ENCODE measurements around the gene MEIS1.

MEIS1 gene

DNA sequence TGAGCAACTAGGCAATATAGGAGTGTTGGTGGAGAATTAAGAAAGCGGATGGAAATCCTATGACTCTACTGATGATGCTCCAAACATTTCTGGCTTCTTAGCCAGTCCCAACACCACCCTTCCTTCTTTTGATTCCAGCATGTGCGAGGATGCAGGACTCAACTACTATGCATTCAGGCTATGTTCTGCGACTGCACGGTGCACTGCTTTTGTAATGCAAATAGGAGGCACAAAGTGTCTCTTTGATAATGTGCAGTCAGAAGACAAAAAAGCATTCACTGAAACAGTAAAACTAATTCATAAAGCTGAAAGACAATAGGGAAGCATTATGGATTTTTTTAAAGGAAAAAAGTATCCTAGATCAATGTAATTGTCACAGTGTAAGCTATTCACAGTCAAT lies 106.7 kb downstream of the MEIS1 start:
- DNase-seq, result no peak

DNA sequence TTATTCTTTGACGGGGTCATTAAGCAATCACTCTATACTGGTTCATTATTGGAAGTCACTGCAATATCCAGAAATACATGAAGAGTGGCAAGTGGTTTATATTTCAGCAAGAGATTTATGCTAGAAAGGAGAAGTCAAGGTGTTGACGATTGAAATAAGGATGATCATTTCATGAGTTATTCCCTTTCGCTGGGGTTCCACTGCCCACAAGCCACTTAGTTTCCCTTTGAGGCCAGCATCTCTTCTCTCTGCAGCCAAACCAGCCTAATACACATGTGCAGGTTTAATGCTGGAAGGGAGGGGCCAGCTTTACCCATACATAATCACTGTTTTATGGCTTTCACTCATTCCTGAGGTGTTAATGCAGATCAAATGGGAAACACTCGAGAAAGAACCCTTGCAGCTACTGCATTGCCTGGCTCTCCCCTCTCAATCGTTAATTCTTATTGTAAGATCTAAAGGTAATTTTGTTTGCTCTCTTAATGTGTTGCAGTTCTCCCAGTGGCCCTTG lies 108.4 kb downstream of the MEIS1 start:
- DNase-seq, result no peak

DNA sequence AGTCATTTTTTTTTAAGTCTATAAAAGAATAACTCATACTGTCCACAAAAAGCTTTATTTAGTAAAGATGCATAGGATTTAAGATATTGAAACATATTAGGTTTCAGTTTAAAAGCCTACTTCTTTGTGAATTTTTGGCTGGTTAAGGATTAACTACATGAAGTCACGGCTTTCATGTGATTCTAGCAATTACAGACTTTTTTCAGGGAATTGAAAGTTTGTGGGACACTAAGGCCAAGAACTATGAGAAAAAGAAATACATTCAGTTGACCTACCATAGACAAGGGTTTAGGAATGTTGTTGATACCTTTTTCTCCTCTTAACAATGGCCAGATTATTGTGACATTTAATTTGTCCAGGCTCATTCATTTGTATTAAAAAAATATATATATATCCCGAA lies 109.3 kb downstream of the MEIS1 start:
- DNase-seq, result no peak

DNA sequence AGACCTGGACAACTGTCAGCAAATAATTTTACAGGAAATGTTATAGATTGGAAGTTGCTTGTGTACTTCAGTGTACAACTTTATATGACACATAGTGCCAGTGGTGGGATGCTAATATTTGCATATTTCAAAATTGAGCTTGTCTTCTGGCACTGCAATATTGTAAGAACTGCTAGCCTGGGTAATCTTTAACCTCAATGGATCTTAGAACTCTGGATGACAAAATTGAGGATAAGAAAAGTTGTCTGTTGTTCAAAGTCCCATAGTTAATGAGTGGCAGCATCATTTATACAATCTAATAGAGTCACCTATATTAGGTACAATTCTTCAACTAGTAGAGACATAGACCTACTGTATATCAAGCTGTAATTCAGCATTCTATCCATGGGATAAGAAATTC lies 110.3 kb downstream of the MEIS1 start:
- no peak for DNase-seq

DNA sequence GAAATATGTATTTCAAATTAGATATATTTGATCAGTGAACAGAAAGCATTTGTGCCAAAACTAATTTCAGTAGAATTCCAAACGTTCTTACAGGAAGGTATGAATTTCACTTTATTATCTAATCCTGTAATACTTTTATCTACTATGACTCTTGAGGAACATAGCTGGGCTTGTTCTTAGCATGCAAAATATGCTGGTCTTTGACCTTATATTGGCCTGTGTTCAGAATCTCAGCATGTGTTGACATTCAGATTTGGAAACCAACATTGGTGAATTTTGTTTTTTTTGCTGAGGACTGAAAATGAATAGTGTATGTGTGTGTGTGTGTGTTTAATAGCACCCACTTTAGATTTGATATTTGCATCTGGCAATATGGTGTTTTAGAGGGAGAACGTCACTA lies 112.2 kb downstream of the MEIS1 start:
- DNase-seq, result no peak

DNA sequence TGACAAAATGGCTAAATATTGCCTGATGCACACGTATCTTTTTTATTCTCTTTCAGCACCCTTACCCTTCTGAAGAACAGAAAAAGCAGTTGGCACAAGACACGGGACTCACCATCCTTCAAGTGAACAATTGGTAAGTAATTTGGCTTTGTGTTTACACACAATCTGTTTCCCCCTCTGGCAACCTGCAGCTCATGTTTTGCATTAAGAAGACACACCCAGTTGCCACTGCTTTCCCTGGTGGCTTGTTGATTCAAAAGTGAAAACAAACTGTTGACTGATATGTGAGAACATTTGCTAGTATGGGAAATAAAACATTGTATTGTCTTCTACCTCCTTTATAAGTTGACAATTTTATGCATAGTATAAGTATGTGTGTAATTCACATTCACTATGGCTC lies 113.0 kb downstream of the MEIS1 start:
- no peak for DNase-seq

DNA sequence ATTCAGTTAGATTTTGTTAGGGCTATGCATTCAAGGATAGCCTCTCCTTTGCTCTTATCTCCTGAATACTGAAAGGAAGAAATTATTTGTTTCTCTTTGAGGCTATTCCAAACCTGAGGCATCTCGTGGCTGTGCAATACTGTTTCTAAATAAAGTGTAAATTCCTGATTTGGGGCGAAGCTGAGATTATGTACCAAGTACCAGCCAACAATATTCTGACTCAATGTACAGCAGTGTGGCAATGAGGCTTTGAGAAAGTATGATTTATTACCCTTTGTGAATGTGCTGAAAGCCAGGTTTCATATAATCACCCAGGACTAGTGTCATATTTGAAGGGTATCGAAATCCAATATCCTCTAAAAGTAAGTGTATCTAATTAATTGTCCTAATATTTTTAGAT lies 113.5 kb downstream of the MEIS1 start:
- no peak for DNase-seq

DNA sequence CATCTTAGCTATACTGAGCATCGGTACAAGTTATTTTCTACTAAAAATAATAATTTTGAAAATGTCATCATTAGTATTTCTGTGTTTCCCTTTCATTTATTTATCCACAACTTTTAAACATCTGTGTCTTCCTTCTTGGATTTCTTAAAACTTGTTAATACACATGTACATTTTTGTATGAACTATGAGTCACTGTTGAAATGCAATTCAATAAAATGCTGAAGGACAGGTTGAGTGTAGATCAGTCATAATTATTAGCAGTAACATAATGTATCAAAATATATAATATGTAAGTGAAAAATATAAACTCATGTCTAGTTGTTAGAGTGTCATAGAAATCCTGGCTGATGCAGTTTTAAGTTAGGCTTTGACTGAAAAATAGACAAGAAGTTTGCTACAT lies 115.9 kb downstream of the MEIS1 start:
- DNase-seq, result no peak

DNA sequence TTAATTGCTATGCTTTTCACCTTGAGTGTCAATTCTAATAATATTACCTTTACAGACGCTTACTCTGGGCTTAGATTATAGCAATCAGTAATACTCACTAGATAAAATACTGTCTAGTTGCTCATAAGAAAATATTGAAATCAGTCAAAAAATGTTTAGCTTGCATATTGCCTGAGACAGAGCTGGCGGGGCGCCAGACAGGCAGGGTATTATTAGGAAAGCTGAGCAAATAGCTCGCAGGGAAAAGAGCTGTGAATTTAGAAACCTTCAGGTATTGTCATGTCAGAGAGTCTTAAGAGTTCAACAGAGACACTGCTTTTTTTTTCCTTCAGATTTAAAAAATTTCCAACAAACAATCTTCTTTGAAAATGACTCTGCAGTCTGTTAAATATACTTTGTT lies 118.4 kb downstream of the MEIS1 start:
- no peak for DNase-seq

DNA sequence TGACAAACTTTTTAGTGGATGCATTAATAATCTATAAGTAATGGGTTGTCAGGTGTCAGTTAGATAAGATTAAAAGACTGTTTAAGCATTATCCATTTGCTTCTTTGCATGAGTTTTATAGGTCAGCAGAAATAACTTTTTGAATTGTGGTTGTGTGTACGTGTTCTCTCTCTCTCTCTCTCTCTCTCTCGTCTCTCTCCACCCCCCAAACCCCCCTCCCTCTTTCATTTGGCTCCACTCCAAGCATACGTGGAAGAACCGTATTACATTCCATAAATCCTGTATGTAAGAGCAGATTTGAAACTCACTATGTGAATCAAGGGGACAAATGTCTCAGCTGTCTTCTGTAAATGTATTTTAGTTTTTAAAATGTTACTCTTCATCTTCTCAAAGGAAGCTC lies 120.2 kb downstream of the MEIS1 start:
- no peak for DNase-seq

DNA sequence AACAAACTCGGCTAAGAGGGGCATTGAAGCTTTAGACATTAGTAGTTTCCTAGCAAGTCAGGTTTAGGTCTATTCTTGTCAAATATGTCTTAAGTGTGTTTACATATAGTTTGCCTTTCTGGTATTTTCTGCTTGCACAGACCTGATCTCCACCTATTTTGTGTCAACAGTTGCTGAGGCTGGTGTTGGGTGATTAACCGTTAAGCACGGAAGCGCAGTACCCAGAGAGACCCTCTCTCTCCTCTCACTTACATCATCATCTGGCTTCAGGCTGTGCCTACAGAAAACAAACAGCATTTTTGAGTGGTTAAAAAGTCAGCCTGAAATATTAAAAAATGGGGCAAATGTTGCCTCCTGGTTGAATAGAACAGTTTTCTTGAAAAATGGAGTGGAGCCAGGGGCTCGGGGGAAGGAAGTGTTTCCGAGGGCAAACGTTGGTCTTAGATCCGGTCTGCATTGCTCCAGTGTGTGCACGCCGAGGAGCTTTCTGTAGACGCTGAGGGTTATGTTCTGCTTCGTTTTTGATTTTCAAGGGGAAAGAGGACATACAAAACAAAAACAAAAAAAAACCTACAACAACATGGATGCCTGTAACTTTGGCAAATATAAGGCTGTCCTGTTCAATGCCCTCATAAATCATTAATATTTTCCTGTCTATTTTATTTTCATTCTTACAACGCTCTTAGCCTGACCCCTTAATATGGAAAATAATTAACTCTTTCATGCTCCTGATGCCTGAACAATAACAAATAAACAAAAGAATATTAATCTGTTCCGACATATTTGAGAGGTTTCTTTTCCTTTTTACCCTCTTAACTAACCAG lies 120.8 kb downstream of the MEIS1 start:
- DNase-seq, result no peak

DNA sequence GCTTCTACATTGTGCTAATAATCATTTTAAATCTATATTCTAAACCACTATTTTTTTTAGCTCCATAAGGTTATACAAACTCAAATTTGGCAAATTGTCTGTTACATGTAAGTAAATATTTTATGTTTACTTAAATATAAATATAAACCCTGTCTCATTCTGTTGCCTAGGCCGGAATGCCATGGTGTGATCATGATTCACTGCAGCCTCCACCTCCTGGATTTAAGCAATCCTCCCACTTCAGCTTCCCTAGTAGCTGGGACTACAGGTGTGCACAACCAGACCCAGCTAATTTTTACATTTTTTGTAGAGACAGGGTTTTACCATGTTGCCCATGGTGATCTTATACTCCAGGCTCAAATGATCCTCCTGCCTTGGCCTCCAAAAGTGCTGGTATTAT lies 124.7 kb downstream of the MEIS1 start:
- no peak for DNase-seq

DNA sequence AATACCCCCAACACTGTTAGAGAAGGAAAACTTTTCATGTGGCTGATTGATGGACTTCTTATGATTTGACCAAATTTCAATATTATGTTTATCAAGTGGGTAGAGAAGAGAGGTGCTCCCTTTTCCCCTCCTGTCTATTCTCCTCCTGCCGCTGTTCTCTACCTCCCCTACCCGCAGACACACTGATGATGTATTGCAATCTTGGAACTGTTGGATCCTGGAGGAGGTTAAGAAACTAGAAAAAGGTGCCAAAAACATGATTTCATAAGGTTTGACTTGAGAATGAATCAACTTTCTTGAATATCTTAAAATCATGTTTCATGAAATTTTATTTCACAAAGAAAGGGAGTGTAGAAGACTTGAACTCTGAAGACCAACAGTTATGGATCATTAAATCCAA lies 125.8 kb downstream of the MEIS1 start:
- no peak for DNase-seq

DNA sequence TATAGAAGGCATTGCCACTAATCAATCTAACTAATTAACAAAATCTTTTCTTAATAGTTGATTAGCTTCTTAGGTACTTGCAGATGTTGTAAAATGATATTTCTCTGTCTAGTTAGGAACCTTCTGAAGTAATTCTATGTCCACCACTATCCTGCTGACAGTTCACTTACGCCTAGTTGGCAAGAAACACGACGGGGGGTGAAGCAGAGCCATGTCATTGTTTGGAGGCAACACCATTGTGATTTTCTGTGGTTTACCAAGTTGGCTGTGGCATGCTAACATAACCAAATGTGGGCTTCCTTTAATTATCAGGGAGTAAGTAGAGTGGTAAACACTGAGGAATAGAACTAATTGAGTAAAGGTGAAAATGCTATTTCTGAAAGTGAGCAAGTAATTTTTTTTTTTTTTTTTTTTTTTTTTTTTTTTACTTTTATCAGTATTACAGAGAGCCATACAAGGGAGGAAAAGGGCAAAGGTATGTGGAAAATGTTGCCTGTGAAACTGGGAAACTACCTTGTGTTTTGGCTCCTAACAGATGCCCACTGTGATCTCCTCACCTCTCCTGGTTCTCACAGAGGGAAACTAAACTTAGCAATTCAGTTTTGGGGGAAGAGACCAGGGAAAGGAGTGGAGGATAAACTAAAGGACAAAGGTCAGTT lies 126.8 kb downstream of the MEIS1 start:
- no peak for DNase-seq

DNA sequence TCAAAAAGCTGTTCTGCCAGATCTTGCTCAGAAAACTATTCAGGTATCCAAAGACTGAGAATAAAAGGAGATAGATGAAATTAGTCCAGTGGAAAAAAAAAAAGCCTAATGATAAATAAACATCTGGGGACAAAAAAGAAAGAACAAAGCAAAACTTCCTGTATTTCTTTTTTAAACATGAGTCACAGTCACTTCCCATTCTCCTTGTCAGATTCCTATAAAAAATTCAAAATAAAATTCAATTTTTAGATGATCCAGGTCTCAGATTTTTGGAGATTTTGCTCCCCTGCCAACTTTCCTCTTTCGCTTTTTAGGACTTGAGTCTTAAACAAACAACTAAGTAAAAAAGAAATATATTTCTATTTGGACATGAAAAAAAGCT lies 127.4 kb downstream of the MEIS1 start:
- DNase-seq, result no peak

DNA sequence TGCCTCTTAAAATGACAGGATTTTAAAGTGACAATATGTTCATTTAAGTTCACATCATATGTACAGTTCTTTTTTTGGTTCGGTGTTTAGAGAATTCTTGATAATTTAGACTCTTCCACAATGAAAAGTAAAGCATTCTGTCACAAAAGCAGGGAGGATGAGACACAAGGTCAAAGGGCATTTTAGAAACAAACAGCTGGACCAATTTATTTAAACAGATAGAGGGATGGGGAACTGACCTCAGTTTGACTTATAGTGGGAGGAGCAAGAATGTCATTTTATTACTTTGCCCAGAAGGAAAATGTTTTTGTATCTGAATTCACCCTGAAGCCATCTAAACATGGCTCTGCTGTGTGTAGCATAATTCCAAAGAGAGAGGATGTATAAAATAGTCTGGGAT lies 128.5 kb downstream of the MEIS1 start:
- DNase-seq, result no peak

DNA sequence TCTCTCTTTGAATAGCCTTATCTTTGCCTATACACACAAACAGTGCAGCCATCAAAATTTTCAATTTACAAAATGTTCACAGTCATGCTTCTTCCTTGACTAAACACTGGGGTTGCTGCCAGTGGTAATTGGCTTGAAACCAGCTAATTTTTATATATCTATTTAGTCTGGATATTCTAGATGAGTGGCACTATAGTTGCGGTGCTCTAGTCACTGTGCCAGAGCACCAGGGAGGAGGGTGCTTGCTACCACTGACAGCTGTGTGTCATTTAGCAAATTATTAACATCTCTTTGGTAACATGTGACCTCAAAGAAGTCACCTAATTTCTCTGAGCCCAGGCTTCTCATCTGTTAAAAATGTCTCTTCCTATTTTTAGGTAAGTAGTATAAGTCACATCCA lies 130.4 kb downstream of the MEIS1 start:
- DNase-seq, result no peak

DNA sequence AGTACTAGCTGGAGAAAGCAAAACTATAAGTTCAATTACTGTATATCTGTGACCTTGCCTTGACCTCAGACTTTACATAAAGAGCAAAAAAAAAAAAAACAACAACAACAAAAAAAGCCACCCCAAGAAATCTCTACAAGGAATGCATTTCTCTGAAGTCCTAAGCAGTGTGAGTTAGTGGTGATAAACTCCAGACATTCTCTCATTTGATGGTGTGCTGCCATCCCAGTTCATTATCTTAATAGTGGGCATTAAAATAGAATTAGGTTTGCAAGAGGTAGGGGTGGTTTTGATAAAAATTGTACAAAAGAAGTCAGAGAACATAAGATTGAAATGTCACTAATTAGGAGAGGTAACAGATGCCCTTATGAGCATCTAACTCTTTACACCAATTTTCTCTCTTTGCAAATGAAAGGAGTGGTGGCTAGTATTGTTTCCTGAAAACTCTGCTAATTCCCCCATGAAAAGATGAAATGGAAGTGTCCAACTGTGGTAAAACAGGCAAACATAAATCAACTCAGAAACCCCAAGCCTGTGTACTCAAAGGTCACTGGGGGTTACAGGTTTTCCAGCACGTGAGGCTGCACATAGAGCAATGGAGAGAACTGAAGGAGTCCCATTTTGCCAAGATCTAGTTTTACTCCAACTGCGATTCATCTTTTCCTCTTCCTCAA lies 131.9 kb downstream of the MEIS1 start:
- DNase-seq, result no peak

DNA sequence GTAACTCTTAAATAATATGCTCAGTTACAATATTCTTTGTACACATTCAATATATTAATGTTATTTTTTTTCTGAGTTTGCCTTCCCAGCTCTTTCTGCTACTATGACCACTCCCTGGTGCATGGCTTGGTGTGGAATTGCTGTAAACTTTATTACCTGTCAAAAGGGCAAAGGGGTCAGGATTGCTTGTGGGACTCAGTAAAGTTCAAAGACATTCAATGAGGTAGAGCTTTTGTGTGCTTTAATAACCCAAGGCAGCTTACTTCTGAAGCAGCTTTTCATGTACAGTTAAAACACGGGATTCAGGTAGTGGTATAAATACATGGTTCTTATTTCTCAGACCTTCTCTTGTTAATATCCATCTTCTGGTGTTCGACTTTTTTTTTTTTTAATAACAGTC lies 132.8 kb downstream of the MEIS1 start:
- no peak for DNase-seq

DNA sequence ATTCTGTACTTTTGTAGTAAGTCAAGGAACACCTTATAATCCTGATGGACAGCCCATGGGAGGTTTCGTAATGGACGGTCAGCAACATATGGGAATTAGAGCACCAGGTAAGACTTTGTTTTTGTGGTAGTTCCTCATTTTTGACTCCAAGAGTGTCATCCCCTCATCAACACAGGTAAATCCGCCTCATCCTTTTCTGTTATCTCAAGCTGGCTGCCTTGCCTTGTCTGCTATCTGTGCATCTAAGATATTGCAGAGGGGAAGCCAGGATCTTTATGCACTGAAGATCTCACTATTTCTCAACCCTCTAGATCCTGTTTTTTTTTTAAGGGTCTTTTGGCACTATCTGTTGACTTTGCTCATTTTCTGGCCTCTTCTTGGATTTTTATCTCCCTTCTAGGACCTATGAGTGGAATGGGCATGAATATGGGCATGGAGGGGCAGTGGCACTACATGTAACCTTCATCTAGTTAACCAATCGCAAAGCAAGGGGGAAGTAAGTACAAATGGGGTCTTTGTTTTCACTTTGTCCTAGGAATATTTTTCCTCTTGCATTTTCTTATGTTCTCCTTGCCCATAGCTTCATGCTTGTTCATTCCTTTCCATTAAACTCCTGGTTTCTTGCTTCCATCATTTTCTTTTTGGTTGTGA lies 133.8 kb downstream of the MEIS1 start:
- no peak for DNase-seq

DNA sequence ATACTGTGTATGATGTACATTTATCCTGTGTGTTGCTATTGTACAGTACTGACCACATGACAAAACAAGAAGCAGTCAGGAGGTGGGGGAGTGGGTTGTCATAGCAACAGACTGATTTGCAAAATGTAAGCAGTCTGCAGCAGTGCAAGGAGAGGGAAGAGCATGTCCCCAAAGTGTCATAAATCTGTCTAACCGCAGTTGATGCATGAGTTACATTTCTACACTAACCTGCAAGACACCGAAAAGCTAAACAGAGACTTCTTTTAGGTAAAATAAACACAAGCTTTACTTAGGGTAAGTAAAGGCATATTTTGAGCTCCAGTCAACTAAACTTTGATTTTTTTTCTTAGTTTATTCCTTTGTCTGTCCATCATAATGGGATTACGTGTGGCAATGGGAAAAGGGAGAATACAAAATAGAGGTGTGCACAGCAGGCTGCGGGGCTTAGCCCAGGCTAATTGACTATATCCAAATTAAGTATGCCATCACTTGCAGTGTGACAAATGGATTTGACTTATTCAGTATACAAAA lies 134.5 kb downstream of the MEIS1 start:
- DNase-seq, result no peak

DNA sequence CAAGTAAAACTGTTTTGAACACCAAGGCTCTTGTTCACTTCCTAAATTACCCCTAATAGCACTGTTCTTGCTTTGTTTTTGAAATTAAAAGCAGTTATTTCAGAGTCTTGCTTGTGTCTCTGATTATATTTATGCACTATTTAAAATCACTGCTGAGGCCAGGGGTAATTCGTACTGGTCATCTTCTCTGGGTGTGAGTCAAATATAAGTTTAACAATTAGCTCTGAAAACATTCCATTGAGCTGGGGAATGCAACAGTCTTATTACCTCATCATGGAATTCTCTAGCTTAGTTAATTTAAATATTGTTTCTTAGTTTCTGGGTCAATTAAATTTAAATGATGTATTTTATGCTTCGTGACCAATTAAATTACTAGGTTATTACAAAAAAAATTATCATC lies 135.0 kb downstream of the MEIS1 start:
- DNase-seq, result no peak

DNA sequence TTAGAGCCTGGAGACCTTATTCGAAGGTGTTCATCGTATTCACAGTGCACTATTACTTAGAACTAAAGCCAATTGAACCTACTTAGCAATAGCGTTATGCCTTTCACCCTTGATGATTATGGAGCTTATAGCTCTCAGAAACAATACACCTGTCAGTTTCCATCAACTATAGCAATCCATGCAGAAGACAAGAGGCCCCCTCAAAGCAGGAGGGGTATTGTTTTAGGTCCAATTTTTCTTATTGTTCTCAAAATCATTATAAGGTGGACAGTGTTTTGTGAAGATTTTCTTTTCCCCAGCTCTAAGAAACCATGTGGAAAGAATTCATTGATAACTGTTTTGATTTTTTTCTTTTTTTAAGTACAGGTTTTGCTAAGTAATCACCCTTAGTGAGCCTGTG lies 135.5 kb downstream of the MEIS1 start:
- DNase-seq, result no peak
